SU-DHL-6 (cell line): ENCODE measurements around the gene MYLK4.

Source experiments
- H2AFZ ChIP-seq: fragments of 200-600 bp; sonication (generic); 2 replicates; pipeline ENCODE4 v1.6.1; 2014; ENCODE audit warnings: low read depth, mild to moderate bottlenecking, moderate library complexity, mixed read lengths, antibody characterized with exemption, low read length; ENCODE audit not compliant: severe bottlenecking
- H3F3A ChIP-seq: fragments of 200-600 bp; shearing (Covaris generic); 2 replicates; pipeline ENCODE4 v1.6.0; 2016; ENCODE audit warnings: antibody characterized with exemption, mild to moderate bottlenecking; ENCODE audit not compliant: insufficient read depth
- H3K27ac ChIP-seq: fragments of 200-600 bp; sonication (generic); 2 replicates; pipeline ENCODE4 v1.5.1; 2016; ENCODE audit warnings: low read depth, mild to moderate bottlenecking, low read length, moderate library complexity, mixed read lengths
- H3K27me3 ChIP-seq: fragments of 200-600 bp; sonication (generic), shearing (Covaris generic); 2 replicates; pipeline ENCODE4 v1.6.0; 2014; ENCODE audit warnings: mild to moderate bottlenecking, low read length
- H3K36me3 ChIP-seq: fragments of 200-600 bp; sonication (generic); 2 replicates; pipeline ENCODE4 v1.6.1; 2014; ENCODE audit warnings: mild to moderate bottlenecking, low read length, mixed read lengths
- H3K4me2 ChIP-seq: fragments of 300-600, 200-600 bp; shearing (Covaris generic), sonication (generic); 2 replicates; pipeline ENCODE4 v1.6.0; 2014; ENCODE audit warnings: low read length, low read depth, mild to moderate bottlenecking; ENCODE audit not compliant: poor library complexity, severe bottlenecking
- H3K4me3 ChIP-seq: fragments of 200-600 bp; sonication (generic); 2 replicates; pipeline ENCODE4 v1.5.1; 2014; ENCODE audit warnings: antibody characterized with exemption, low read length, mild to moderate bottlenecking, mixed read lengths; ENCODE audit not compliant: insufficient read depth, poor library complexity, severe bottlenecking
- H3K79me2 ChIP-seq: fragments of 200-600 bp; sonication (generic); 2 replicates; pipeline ENCODE4 v1.6.1; 2014; ENCODE audit warnings: mild to moderate bottlenecking, low read length, moderate library complexity; ENCODE audit not compliant: insufficient read depth
- H3K9ac ChIP-seq: fragments of 200-600 bp; sonication (generic); 2 replicates; pipeline ENCODE4 v1.7.0; 2014; ENCODE audit warnings: mild to moderate bottlenecking, low read length
- H3K9me2 ChIP-seq: fragments of 200-600 bp; sonication (generic); replicated peaks from 2 replicates; pipeline ENCODE4 v1.6.1; 2014; ENCODE audit warnings: low read length; ENCODE audit not compliant: insufficient read depth
- H3K9me3 ChIP-seq: fragments of 200-600 bp; sonication (generic); 2 replicates; pipeline ENCODE4 v1.6.1; 2014; ENCODE audit warnings: low read length, mixed read lengths; ENCODE audit not compliant: insufficient read depth
- H4K20me1 ChIP-seq: fragments of 200-600 bp; sonication (generic); 2 replicates; pipeline ENCODE4 v1.6.1; 2014; ENCODE audit warnings: low read depth, mild to moderate bottlenecking, antibody characterized with exemption, low read length, moderate library complexity, mixed read lengths
- CTCF ChIP-seq: fragments of 200-600 bp; sonication (generic); IDR thresholded peaks from one replicate; pipeline ENCODE4 v1.5.1; 2017; ENCODE audit warnings: antibody characterized with exemption, mild to moderate bottlenecking, low read length, moderate library complexity; ENCODE audit not compliant: insufficient read depth, poor library complexity, severe bottlenecking
- EZH2phosphoT487 ChIP-seq: fragments of 200-600 bp; sonication (generic), shearing (Covaris generic); conservative IDR thresholded peaks from 2 replicates; pipeline ENCODE4 v1.6.1; 2018; ENCODE audit warnings: mild to moderate bottlenecking, antibody characterized with exemption, low read length, moderate library complexity, mixed read lengths

MYLK4 gene

GRCh38 chr6:2719093-2719455 lies 31.6 kb downstream of the MYLK4 start:
- Histone ChIP-seq H4K20me1 (no peaks in the 10 kb centered on the region), H3F3A (no peaks in the 10 kb centered on the region), H3K79me2 (no peaks in the 10 kb centered on the region), H3K27ac (no peak overlapping the region), H3K9ac (no peak overlapping the region), H3K4me3 (no peak overlapping the region), H3K4me2 (no peak overlapping the region), H3K27me3 (no peaks in the 10 kb centered on the region), H3K9me2 (no peaks in the 10 kb centered on the region), H2AFZ (no peak overlapping the region), H3K36me3 (no peaks in the 10 kb centered on the region), H3K9me3 (no peaks in the 10 kb centered on the region)
- TF ChIP-seq CTCF, result no peak
- TF ChIP-seq EZH2phosphoT487, result no peak

GRCh38 chr6:2718334-2719092 lies 32.2 kb downstream of the MYLK4 start:
- no peak overlapping the region for H3K27ac ChIP-seq
- no peaks in the 10 kb centered on the region for H3K9me2 ChIP-seq
- TF ChIP-seq CTCF (no peak), EZH2phosphoT487 (no peak)
- H3K36me3 ChIP-seq, result no peaks in the 10 kb centered on the region
- H3K4me2 ChIP-seq, result no peak overlapping the region
- H2AFZ ChIP-seq, result no peak overlapping the region
- H3K9me3 ChIP-seq, result no peaks in the 10 kb centered on the region
- H3F3A ChIP-seq, result no peaks in the 10 kb centered on the region
- H3K4me3 ChIP-seq, result no peak overlapping the region
- no peaks in the 10 kb centered on the region for H4K20me1 ChIP-seq
- H3K9ac ChIP-seq, result no peak overlapping the region
- H3K79me2 ChIP-seq, result no peaks in the 10 kb centered on the region
- no peaks in the 10 kb centered on the region for H3K27me3 ChIP-seq

- H3K27ac ChIP-seq, result no peak overlapping the region
- no peaks in the 10 kb centered on the region for H3K9me2 ChIP-seq
- H4K20me1 ChIP-seq, result no peaks in the 10 kb centered on the region
Measured at GRCh38 chr6:2716936-2717700, 33.6 kb downstream of the MYLK4 start.

More at GRCh38 chr6:2716936-2717700, 33.6 kb downstream of the MYLK4 start:
- H3K27me3 ChIP-seq, result no peaks in the 10 kb centered on the region
- H3F3A ChIP-seq, result no peaks in the 10 kb centered on the region
- H3K9me3 ChIP-seq, result 0 out of 2 replicates have a peak, but pooled peaks cover 7% of the 10 kb centered on the region
- H3K36me3 ChIP-seq, result no peaks in the 10 kb centered on the region
- no peak overlapping the region for H3K9ac ChIP-seq
- TF ChIP-seq EZH2phosphoT487, result no peak
- no peak for TF ChIP-seq CTCF
- no peak overlapping the region for H3K4me2 ChIP-seq
- no peak overlapping the region for H3K4me3 ChIP-seq
- H2AFZ ChIP-seq, result no peak overlapping the region
- no peaks in the 10 kb centered on the region for H3K79me2 ChIP-seq
